ENCODE results near the gene NRL. TPM values are rescaled to one million over a fixed set of nuclear protein-coding genes. Genes with fewer than 3 reads are reported as not detected.
A peak's percentile ranks its signal among the peaks of the same experiment; 100 is the strongest.
"Not testable (repeated sequence)": the region's sequence is repeated elsewhere in the genome, so short reads cannot be mapped to it uniquely, and the experiment has no call there.

NRL gene
- total RNA-seq, 6 donors from 2014 or later: 2.6 to 9.8 (median 4.4) TPM

GRCh38 chr14:24053548-24054323 lies 61.0 kb downstream of the NRL start:
- peak in 1 of 2 donors; percentile 10 for DNase-seq
- Histone ChIP-seq H3K4me1 (peaks cover 14 to 22% (median 18%) of the 10 kb centered on the region in 4 donors), H3K36me3 (no peaks in the 10 kb centered on the region), H3K9me3 (no peaks in the 10 kb centered on the region), H3K4me3 (no peak overlapping the region), H3K27me3 (peaks cover 0 to 1% (median 0%) of the 10 kb centered on the region in 4 donors), H3K27ac (no peak overlapping the region)
- TF ChIP-seq EP300 (IDR thresholded peaks at IDR 0.05) (no peak), CTCF (IDR thresholded peaks at IDR 0.05) (no peak), POLR2A (IDR thresholded peaks at IDR 0.05) (no peak), POLR2AphosphoS5 (IDR thresholded peaks at IDR 0.05) (no peak)
- ATAC-seq (ENCODE audit: low FRiP score in 2 of 2): no peak
- WGBS, 2 donors: 76 to 83% methylated on average over 8 to 10 of the region's 10 CpGs

GRCh38 chr14:24052656-24053547 lies 61.8 kb downstream of the NRL start:
- Histone ChIP-seq H3K36me3 (no peaks in the 10 kb centered on the region), H3K27ac (no peak overlapping the region), H3K4me1 (peaks cover 14 to 20% (median 17%) of the 10 kb centered on the region in 4 donors), H3K27me3 (peaks cover 0 to 1% (median 0%) of the 10 kb centered on the region in 4 donors), H3K9me3 (no peaks in the 10 kb centered on the region), H3K4me3 (peak overlapping the region in 3 of 4 donors; percentile 62 to 93 (median 80))
- DNase-seq: peak in 1 of 2 donors; percentile 9
- TF ChIP-seq EP300 (IDR thresholded peaks at IDR 0.05) (no peak), CTCF (IDR thresholded peaks at IDR 0.05) (no peak), POLR2A (IDR thresholded peaks at IDR 0.05) (no peak), POLR2AphosphoS5 (IDR thresholded peaks at IDR 0.05) (no peak)
- WGBS, 2 donors: 46 to 61% methylated on average over 13 to 20 of the region's 20 CpGs
- no peak for ATAC-seq (ENCODE audit: low FRiP score in 2 of 2)

- TF ChIP-seq POLR2AphosphoS5 (IDR thresholded peaks at IDR 0.05) (no peak), POLR2A (IDR thresholded peaks at IDR 0.05) (peak in 1 of 4 donors; percentile 52)
- Histone ChIP-seq H3K27me3 (peaks cover 0 to 1% (median 0%) of the 10 kb centered on the region in 4 donors), H3K27ac (peak within 1 kb of the TSS in 2 of 4 donors; percentile 72 to 77), H3K9me3 (no peaks in the 10 kb centered on the region), H3K4me3 (peak within 1 kb of the TSS; percentile 62 to 93 (median 71)), H3K4me1 (peaks cover 14 to 20% (median 17%) of the 10 kb centered on the region in 4 donors), H3K36me3 (no peaks in the 10 kb centered on the region)
- 1 to 2% methylated on average over 31 to 40 of the region's 92 CpGs for WGBS, 2 donors
- ATAC-seq (ENCODE audit: low FRiP score in 2 of 2) (peak; percentile 84 to 94), DNase-seq (peak; percentile 82 to 94)
Measured at GRCh38 chr14:24051789-24052655, 62.7 kb downstream of the NRL start, which contains the start of gene CARMIL3. TSS of gene CARMIL3 (plus strand) at chr14:24052009. CDS start at chr14:24052154, 145 bp downstream.

GRCh38 chr14:24051176-24051788 lies 63.5 kb downstream of the NRL start:
- Histone ChIP-seq H3K4me1 (peaks cover 14 to 20% (median 17%) of the 10 kb centered on the region in 4 donors), H3K4me3 (peak overlapping the region; percentile 62 to 93 (median 71)), H3K9me3 (no peaks in the 10 kb centered on the region), H3K36me3 (no peaks in the 10 kb centered on the region), H3K27ac (peak overlapping the region in 2 of 4 donors; percentile 72 to 77), H3K27me3 (peaks cover 0 to 1% (median 0%) of the 10 kb centered on the region in 4 donors)
- DNase-seq (peak in 1 of 2 donors; percentile 42), ATAC-seq (ENCODE audit: low FRiP score in 2 of 2) (peak in 1 of 2 donors; percentile 25)
- WGBS, 2 donors: 35 to 40% methylated on average over 12 to 18 of the region's 20 CpGs
- TF ChIP-seq EP300 (IDR thresholded peaks at IDR 0.05) (no peak), POLR2AphosphoS5 (IDR thresholded peaks at IDR 0.05) (no peak), CTCF (IDR thresholded peaks at IDR 0.05) (no peak), POLR2A (IDR thresholded peaks at IDR 0.05) (no peak)

GRCh38 chr14:24050753-24051152 lies 64.0 kb downstream of the NRL start:
- H3K27ac ChIP-seq; H3K4me3 ChIP-seq; ATAC-seq (ENCODE audit: low FRiP score in 2 of 2); H3K27me3 ChIP-seq; H3K9me3 ChIP-seq; H3K36me3 ChIP-seq: not testable (repeated sequence)
- peak in 1 of 2 donors; percentile 10 for DNase-seq
- 78 to 88% methylated on average over 8 of the region's 8 CpGs for WGBS, 2 donors
- peaks cover 14 to 20% (median 17%) of the 10 kb centered on the region in 4 donors for H3K4me1 ChIP-seq

- H3K36me3 ChIP-seq; H3K27ac ChIP-seq; DNase-seq; H3K4me3 ChIP-seq; ATAC-seq (ENCODE audit: low FRiP score in 2 of 2); H3K27me3 ChIP-seq; H3K9me3 ChIP-seq: not testable (repeated sequence)
- peaks cover 14 to 20% (median 17%) of the 10 kb centered on the region in 4 donors for H3K4me1 ChIP-seq
- 48 to 78% methylated on average over 2 of the region's 2 CpGs for WGBS, 2 donors
Measured at GRCh38 chr14:24049002-24049401, 65.7 kb downstream of the NRL start.
